ENCODE data around the gene GADD45G.

DNA sequence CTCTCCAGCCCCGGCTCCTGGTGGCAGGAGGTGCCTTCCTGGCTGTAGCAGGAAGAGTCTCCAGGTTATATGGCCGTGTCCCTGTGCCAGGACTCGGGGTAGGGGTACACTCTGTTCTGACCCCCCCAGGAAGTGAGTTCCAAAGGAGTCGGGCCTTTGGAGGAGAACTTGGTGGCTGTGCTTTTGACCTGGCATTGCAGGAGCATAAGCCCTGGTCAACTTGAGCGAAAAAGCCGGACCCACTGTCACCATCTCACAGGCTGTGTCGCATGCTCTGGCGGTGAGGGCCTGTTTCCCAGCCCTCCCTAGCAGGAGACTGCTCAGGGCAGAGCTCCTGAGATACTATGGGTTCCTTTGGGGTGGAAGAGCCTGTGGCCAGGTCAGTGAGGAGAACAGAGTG is 36.0 kb downstream of the GADD45G start:
- no peak for TF ChIP-seq EP300 (IDR thresholded peaks at IDR 0.05; ENCODE audit: borderline replicate concordance in 1 of 2, low read depth in 2 of 2, low read length in 2 of 2)
- no peak for TF ChIP-seq POLR2A (IDR thresholded peaks at IDR 0.05; ENCODE audit: control extremely low read depth in 1 of 2, low read depth in 2 of 2, low read length in 2 of 2)
- TF ChIP-seq CEBPB (IDR thresholded peaks at IDR 0.05; ENCODE audit: low read depth, low read length) = no peak
- no peak for TF ChIP-seq POLR2AphosphoS5 (IDR thresholded peaks at IDR 0.05; ENCODE audit: low read depth, low read length)
- TF ChIP-seq, protein P1, sequence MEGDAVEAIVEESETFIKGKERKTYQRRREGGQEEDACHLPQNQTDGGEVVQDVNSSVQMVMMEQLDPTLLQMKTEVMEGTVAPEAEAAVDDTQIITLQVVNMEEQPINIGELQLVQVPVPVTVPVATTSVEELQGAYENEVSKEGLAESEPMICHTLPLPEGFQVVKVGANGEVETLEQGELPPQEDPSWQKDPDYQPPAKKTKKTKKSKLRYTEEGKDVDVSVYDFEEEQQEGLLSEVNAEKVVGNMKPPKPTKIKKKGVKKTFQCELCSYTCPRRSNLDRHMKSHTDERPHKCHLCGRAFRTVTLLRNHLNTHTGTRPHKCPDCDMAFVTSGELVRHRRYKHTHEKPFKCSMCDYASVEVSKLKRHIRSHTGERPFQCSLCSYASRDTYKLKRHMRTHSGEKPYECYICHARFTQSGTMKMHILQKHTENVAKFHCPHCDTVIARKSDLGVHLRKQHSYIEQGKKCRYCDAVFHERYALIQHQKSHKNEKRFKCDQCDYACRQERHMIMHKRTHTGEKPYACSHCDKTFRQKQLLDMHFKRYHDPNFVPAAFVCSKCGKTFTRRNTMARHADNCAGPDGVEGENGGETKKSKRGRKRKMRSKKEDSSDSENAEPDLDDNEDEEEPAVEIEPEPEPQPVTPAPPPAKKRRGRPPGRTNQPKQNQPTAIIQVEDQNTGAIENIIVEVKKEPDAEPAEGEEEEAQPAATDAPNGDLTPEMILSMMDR (IDR thresholded peaks at IDR 0.05; ENCODE audit: control extremely low read depth in 1 of 3, insufficient read depth in 1 of 3, low read depth in 1 of 3, low read length in 3 of 3) = no peak
- no peak for TF ChIP-seq TBP (IDR thresholded peaks at IDR 0.05; ENCODE audit: low read depth, low read length)
- TF ChIP-seq GABPA (IDR thresholded peaks at IDR 0.05; ENCODE audit: borderline replicate concordance, insufficient read depth, low read length) = no peak
